DOHH2 (cell line): Measurements from ENCODE around the gene PIP4K2A.
A peak's percentile ranks its signal among the peaks of the same experiment; 100 is the strongest.

Source experiments
- H3F3A ChIP-seq: fragments of 200-600 bp; sonication (generic), shearing (Covaris generic); 2 replicates; pipeline ENCODE4 v1.6.0; 2016; ENCODE audit warnings: antibody characterized with exemption, mild to moderate bottlenecking; ENCODE audit not compliant: control insufficient read depth, insufficient read depth
- H3K27ac ChIP-seq: fragments of 200-600 bp; sonication (generic); 2 replicates; pipeline ENCODE4 v1.5.1; 2014; ENCODE audit warnings: low read depth, mild to moderate bottlenecking, low read length, moderate library complexity
- H3K27me3 ChIP-seq: fragments of 200-600 bp; sonication (generic); 2 replicates; pipeline ENCODE4 v1.6.1; 2014; ENCODE audit warnings: mild to moderate bottlenecking, low read length, mixed read lengths; ENCODE audit not compliant: control insufficient read depth
- H3K36me3 ChIP-seq: fragments of 200-600 bp; sonication (generic); 2 replicates; pipeline ENCODE4 v1.6.1; 2014; ENCODE audit warnings: mild to moderate bottlenecking, low read length, moderate library complexity, mixed read lengths; ENCODE audit not compliant: control insufficient read depth
- H3K4me1 ChIP-seq: fragments of 200-600 bp; sonication (generic); 2 replicates; pipeline ENCODE4 v1.6.1; 2014; ENCODE audit warnings: mild to moderate bottlenecking, low read length, mixed read lengths; ENCODE audit not compliant: control insufficient read depth
- H3K4me2 ChIP-seq: fragments of 200-600 bp; sonication (generic); 2 replicates; pipeline ENCODE4 v1.6.0; 2014; ENCODE audit warnings: mild to moderate bottlenecking, low read length, moderate library complexity
- H3K4me3 ChIP-seq: fragments of 200-600 bp; sonication (generic); 2 replicates; pipeline ENCODE4 v1.5.1; 2014; ENCODE audit warnings: mild to moderate bottlenecking, low read length, mixed read lengths
- H3K79me2 ChIP-seq: fragments of 200-600 bp; sonication (generic); 2 replicates; pipeline ENCODE4 v1.6.1; 2014; ENCODE audit warnings: mild to moderate bottlenecking, low read length, mixed read lengths; ENCODE audit not compliant: control insufficient read depth
- H3K9me2 ChIP-seq: fragments of 200-600 bp; sonication (generic); replicated peaks from 2 replicates; pipeline ENCODE4 v1.6.1; 2014; ENCODE audit warnings: mild to moderate bottlenecking, low read length, mixed read lengths; ENCODE audit not compliant: control insufficient read depth
- H3K9me3 ChIP-seq: fragments of 200-600 bp; sonication (generic); 2 replicates; pipeline ENCODE4 v1.6.1; 2014; ENCODE audit warnings: antibody characterized with exemption, low read length, mixed read lengths; ENCODE audit not compliant: control insufficient read depth, insufficient read depth
- H4K20me1 ChIP-seq: fragments of 200-600 bp; sonication (generic); 2 replicates; pipeline ENCODE4 v1.6.0; 2014; ENCODE audit warnings: low read depth, mild to moderate bottlenecking, antibody characterized with exemption, low read length, moderate library complexity; ENCODE audit not compliant: control insufficient read depth, insufficient read depth
- CTCF ChIP-seq: fragments of 200-600 bp; sonication (generic); IDR thresholded peaks from one replicate; pipeline ENCODE4 v1.5.1; 2014; ENCODE audit warnings: antibody characterized with exemption, mild to moderate bottlenecking, low read depth, low read length; ENCODE audit not compliant: poor library complexity, severe bottlenecking
- EZH2phosphoT487 ChIP-seq: fragments of 200-600 bp; sonication (generic); IDR thresholded peaks from 2 replicates; pipeline ENCODE4 v1.6.1; 2017; ENCODE audit warnings: borderline replicate concordance, mild to moderate bottlenecking, antibody characterized with exemption, low read length, moderate library complexity, mixed read lengths

The PIP4K2A gene

DNA sequence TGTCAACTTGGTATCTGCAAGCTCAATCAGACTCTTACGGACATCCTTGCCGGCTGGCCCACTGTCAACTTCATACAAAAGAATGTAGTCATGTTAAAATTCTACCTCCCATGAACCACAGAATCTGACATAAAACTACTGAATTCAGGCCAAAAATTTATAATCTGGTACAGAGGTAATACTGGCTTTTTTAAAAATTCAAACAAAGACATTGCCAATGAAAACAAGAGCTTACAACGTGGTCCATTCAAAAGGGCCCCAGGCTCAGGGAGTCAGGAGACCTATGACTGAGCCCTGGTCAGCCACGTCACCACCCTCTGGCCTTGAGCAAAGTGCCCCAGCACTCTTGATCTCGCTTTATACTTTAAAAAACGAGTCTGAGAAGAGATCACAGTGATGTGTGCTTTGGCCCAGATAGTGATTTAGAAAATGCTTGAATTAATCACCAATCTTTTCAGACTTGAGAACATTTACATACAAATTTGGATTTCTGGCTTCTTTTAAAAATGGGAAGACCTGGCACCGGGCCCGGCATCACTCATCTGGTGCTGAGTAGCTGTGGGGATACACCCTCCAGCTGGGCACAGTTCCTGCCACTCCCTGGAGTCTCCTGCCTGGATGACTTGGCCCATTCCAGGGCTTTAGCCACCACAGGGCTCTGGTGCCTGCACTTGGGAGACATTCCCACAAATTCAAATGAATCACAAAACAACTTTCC is 94.1 kb downstream of the PIP4K2A start:
- Histone ChIP-seq H3K4me3 (no peak overlapping the region), H3K36me3 (no peaks in the 10 kb centered on the region), H3K4me2 (no peak overlapping the region), H3F3A (peaks cover 6% of the 10 kb centered on the region), H4K20me1 (peaks cover 4% of the 10 kb centered on the region; the same call in 1 of the 2 replicates), H3K9me3 (no peaks in the 10 kb centered on the region), H3K9me2 (no peaks in the 10 kb centered on the region), H3K27ac (no peak overlapping the region), H3K79me2 (peaks cover 95% of the 10 kb centered on the region), H3K4me1 (peaks cover 42% of the 10 kb centered on the region), H3K27me3 (no peaks in the 10 kb centered on the region)
- no peak for TF ChIP-seq EZH2phosphoT487
- TF ChIP-seq CTCF = no peak

GRCh38 chr10:22619101-22619500 is 95.3 kb downstream of the PIP4K2A start:
- Histone ChIP-seq H4K20me1 (peaks cover 4% of the 10 kb centered on the region; the same call in 1 of the 2 replicates), H3K4me3 (no peak overlapping the region), H3K9me3 (no peaks in the 10 kb centered on the region), H3K4me2 (no peak overlapping the region), H3K27me3 (no peaks in the 10 kb centered on the region), H3F3A (peaks cover 6% of the 10 kb centered on the region; the same call in 1 of the 2 replicates), H3K27ac (no peak overlapping the region), H3K79me2 (peaks cover 95% of the 10 kb centered on the region), H3K4me1 (peaks cover 47% of the 10 kb centered on the region), H3K9me2 (no peaks in the 10 kb centered on the region), H3K36me3 (no peaks in the 10 kb centered on the region)
- no peak for TF ChIP-seq CTCF
- no peak for TF ChIP-seq EZH2phosphoT487

DNA sequence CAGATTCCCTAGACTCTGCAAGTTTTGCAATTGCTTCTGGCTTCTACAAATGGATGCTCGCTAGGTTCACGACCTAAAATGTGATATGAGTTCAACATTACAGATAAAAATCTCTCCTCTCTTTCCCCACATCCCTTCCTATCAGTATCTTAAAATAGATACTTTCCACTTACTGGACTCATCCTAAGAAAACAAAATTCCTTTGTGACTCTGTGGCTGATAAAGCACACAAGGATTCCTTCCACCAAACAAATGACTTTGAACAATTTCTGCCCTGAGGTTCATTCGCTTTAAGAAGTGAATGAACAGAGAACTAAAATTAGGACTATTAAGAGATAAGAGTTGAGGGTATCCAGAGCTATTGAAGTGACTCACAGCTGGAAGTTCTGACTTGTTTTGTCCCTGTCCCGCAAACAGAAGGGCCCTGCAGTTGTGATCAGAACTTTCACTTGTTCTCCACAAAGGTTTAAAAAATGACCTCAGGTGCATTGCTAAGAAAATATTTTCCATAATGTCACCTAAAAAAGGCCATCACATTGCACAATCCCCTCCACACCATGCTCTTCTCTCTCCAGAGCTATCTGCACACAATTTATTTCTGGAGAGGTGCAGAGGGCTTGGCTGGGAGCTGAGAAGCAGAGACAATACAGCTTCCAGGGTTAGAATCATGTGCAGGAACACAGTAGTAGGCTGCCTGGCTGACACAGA is 96.1 kb downstream of the PIP4K2A start:
- Histone ChIP-seq H3K4me3 (peak overlapping the region; percentile 18), H3K4me1 (peaks cover 49% of the 10 kb centered on the region), H3K27ac (0 out of 2 replicates have a peak overlapping the region, but pooled peaks have one; percentile 12), H3K36me3 (no peaks in the 10 kb centered on the region), H3K9me3 (no peaks in the 10 kb centered on the region), H3K4me2 (peak overlapping the region; percentile 81), H4K20me1 (peaks cover 4% of the 10 kb centered on the region; the same call in 1 of the 2 replicates), H3K79me2 (peaks cover 95% of the 10 kb centered on the region), H3F3A (peaks cover 6% of the 10 kb centered on the region; the same call in 1 of the 2 replicates), H3K9me2 (no peaks in the 10 kb centered on the region), H3K27me3 (no peaks in the 10 kb centered on the region)
- TF ChIP-seq EZH2phosphoT487 = no peak
- TF ChIP-seq CTCF = no peak
